Mammary epithelial cell (primary cell): ENCODE measurements around the gene GRPEL2.

Source experiments
- CTCF ChIP-seq, 2 donors: IDR thresholded peaks in 1 of 2; conservative IDR thresholded peaks in 1 of 2; 2 replicates each; pipeline ENCODE4 v1.5.1; 2011 to 2012; ENCODE audit warnings: inconsistent platforms in 2 of 2, low read length in 2 of 2, mild to moderate bottlenecking in 2 of 2, control low read depth in 1 of 2, low read depth in 1 of 2; ENCODE audit not compliant: insufficient read depth in 1 of 2; ENCODE audit errors: extremely low read depth in 1 of 2
- EZH2 ChIP-seq: IDR thresholded peaks from 2 replicates; pipeline ENCODE4 v1.6.1; 2012; ENCODE audit warnings: low read length, inconsistent platforms, borderline replicate concordance

GRCh38 chr5:149387982-149388381 is 42.7 kb downstream of the GRPEL2 start:
- TF ChIP-seq CTCF (conservative IDR thresholded peaks at IDR 0.05 in 1 of 2, IDR thresholded peaks at IDR 0.05 in 1 of 2; ENCODE audit: extremely low read depth in 1 of 2, insufficient read depth in 1 of 2, low read depth in 1 of 2, low read length in 2 of 2) (no peak), EZH2 (no peak)
